Measurements from ENCODE around the gene ANKRD52.

ANKRD52 gene

GRCh38 chr12:56202838-56203237 lies 55.3 kb downstream of the ANKRD52 start:
- no peak overlapping the region for H3K4me3 ChIP-seq (replicated peaks; ENCODE audit: insufficient read depth, low read length)
- H3K27ac ChIP-seq (replicated peaks) = no peak overlapping the region
- DNase-seq (ENCODE audit: low read depth in 1 of 2, low spot score in 1 of 2) = no peak
- H3K27me3 ChIP-seq (ENCODE audit: insufficient read depth, poor library complexity, severe bottlenecking) = no peaks in the 10 kb centered on the region
- TF ChIP-seq SPI1 (IDR thresholded peaks at IDR 0.05; ENCODE audit: borderline replicate concordance, low read depth) = no peak
- no peak for TF ChIP-seq REST (IDR thresholded peaks at IDR 0.05; ENCODE audit: insufficient replicate concordance, low read depth)
- no peak for TF ChIP-seq CTCF (IDR thresholded peaks at IDR 0.05; ENCODE audit: insufficient read depth, low read length)
- no peak for TF ChIP-seq POLR2AphosphoS5 (IDR thresholded peaks at IDR 0.05; ENCODE audit: low read depth)
- TF ChIP-seq GABPA (IDR thresholded peaks at IDR 0.05; ENCODE audit: low read depth) = no peak

GRCh38 chr12:56202366-56202765 lies 55.8 kb downstream of the ANKRD52 start:
- DNase-seq (ENCODE audit: low read depth in 1 of 2, low spot score in 1 of 2) = no peak
- TF ChIP-seq CTCF (IDR thresholded peaks at IDR 0.05; ENCODE audit: insufficient read depth, low read length) = no peak
- no peak for TF ChIP-seq GABPA (IDR thresholded peaks at IDR 0.05; ENCODE audit: low read depth)
- no peak for TF ChIP-seq SPI1 (IDR thresholded peaks at IDR 0.05; ENCODE audit: borderline replicate concordance, low read depth)
- TF ChIP-seq REST (IDR thresholded peaks at IDR 0.05; ENCODE audit: insufficient replicate concordance, low read depth) = no peak
- TF ChIP-seq POLR2AphosphoS5 (IDR thresholded peaks at IDR 0.05; ENCODE audit: low read depth) = no peak
- no peak overlapping the region for H3K4me3 ChIP-seq (replicated peaks; ENCODE audit: insufficient read depth, low read length)
- H3K27me3 ChIP-seq (ENCODE audit: insufficient read depth, poor library complexity, severe bottlenecking) = no peaks in the 10 kb centered on the region
- no peak overlapping the region for H3K27ac ChIP-seq (replicated peaks)

- TF ChIP-seq POLR2AphosphoS5 (IDR thresholded peaks at IDR 0.05; ENCODE audit: low read depth) (no peak), GABPA (IDR thresholded peaks at IDR 0.05; ENCODE audit: low read depth) (no peak), CTCF (IDR thresholded peaks at IDR 0.05; ENCODE audit: insufficient read depth, low read length) (no peak), SPI1 (IDR thresholded peaks at IDR 0.05; ENCODE audit: borderline replicate concordance, low read depth) (no peak), REST (IDR thresholded peaks at IDR 0.05; ENCODE audit: insufficient replicate concordance, low read depth) (no peak)
- DNase-seq (ENCODE audit: low read depth in 1 of 2, low spot score in 1 of 2) = no peak
- H3K4me3 ChIP-seq (replicated peaks; ENCODE audit: insufficient read depth, low read length) = no peak overlapping the region
- no peak overlapping the region for H3K27ac ChIP-seq (replicated peaks)
- no peaks in the 10 kb centered on the region for H3K27me3 ChIP-seq (ENCODE audit: insufficient read depth, poor library complexity, severe bottlenecking)
Observed at GRCh38 chr12:56198836-56199235, 59.3 kb downstream of the ANKRD52 start.
